Parathyroid adenoma (tissue), 2 donors: ENCODE results near the gene SLC8A1.

Experiments used
- H2AFZ ChIP-seq: fragments of 300-600 bp; sonication (generic); one replicate; pipeline ENCODE4 v1.7.0; 2017; ENCODE audit warnings: antibody characterized with exemption, mild to moderate bottlenecking
- H3K27ac ChIP-seq: fragments of 300-600 bp; sonication (generic); one replicate; pipeline ENCODE4 v1.7.0; 2017
- H3K27me3 ChIP-seq: fragments of 300-600 bp; sonication (generic); one replicate; pipeline ENCODE4 v1.7.0; 2017; ENCODE audit warnings: low read length; ENCODE audit not compliant: control insufficient read depth, insufficient read depth
- H3K36me3 ChIP-seq: fragments of 300-600 bp; sonication (generic); one replicate; pipeline ENCODE4 v1.7.0; 2017; ENCODE audit warnings: low read length; ENCODE audit not compliant: control insufficient read depth, insufficient read depth
- H3K4me1 ChIP-seq: fragments of 300-600 bp; sonication (generic); one replicate; pipeline ENCODE4 v1.7.0; 2017; ENCODE audit warnings: control low read depth
- H3K4me2 ChIP-seq: fragments of 300-600 bp; sonication (generic); one replicate; pipeline ENCODE4 v1.7.0; 2017; ENCODE audit warnings: low read length
- H3K4me3 ChIP-seq: fragments of 300-600 bp; sonication (generic); one replicate; pipeline ENCODE4 v1.7.0; 2017; ENCODE audit warnings: low read depth, low read length
- H3K79me2 ChIP-seq: fragments of 300-600 bp; sonication (generic); one replicate; pipeline ENCODE4 v1.7.0; 2017; ENCODE audit warnings: control low read depth
- H3K9ac ChIP-seq: fragments of 300-600 bp; sonication (generic); one replicate; pipeline ENCODE4 v1.7.0; 2017; ENCODE audit warnings: mild to moderate bottlenecking
- H3K9me3 ChIP-seq: fragments of 300-600 bp; sonication (generic); one replicate; pipeline ENCODE4 v1.7.0; 2017; ENCODE audit warnings: low read length; ENCODE audit not compliant: control insufficient read depth
- CTCF ChIP-seq: fragments of 300-600 bp; sonication (generic); IDR thresholded peaks from one replicate; pipeline ENCODE4 v1.7.0; 2017; ENCODE audit warnings: antibody characterized with exemption, mild to moderate bottlenecking
- donor health status: primary hyperparathyroidism.

Gene SLC8A1

GRCh38 chr2:40302751-40303325 lies 149.1 kb downstream of the SLC8A1 start:
- TF ChIP-seq CTCF = no peak
- Histone ChIP-seq H3K27ac (no peak overlapping the region), H3K79me2 (no peaks in the 10 kb centered on the region), H3K4me3 (no peak overlapping the region), H3K27me3 (no peaks in the 10 kb centered on the region), H2AFZ (no peak overlapping the region), H3K36me3 (no peaks in the 10 kb centered on the region), H3K9me3 (no peaks in the 10 kb centered on the region), H3K4me1 (no peaks in the 10 kb centered on the region), H3K9ac (no peak overlapping the region), H3K4me2 (no peak overlapping the region)

- H3K27ac ChIP-seq = no peak overlapping the region
- H3K9me3 ChIP-seq = no peaks in the 10 kb centered on the region
- no peaks in the 10 kb centered on the region for H3K4me1 ChIP-seq
- no peak overlapping the region for H3K4me2 ChIP-seq
- H3K9ac ChIP-seq = no peak overlapping the region
- no peak overlapping the region for H2AFZ ChIP-seq
- H3K79me2 ChIP-seq = no peaks in the 10 kb centered on the region
- no peaks in the 10 kb centered on the region for H3K36me3 ChIP-seq
- H3K27me3 ChIP-seq = no peaks in the 10 kb centered on the region
- H3K4me3 ChIP-seq = no peak overlapping the region
- no peak for TF ChIP-seq CTCF
Observed at GRCh38 chr2:40300391-40300790, 151.5 kb downstream of the SLC8A1 start.

- no peaks in the 10 kb centered on the region for H3K79me2 ChIP-seq
- H3K36me3 ChIP-seq = no peaks in the 10 kb centered on the region
- no peaks in the 10 kb centered on the region for H3K27me3 ChIP-seq
- TF ChIP-seq CTCF = no peak
- H2AFZ ChIP-seq = no peak overlapping the region
- H3K4me2 ChIP-seq = no peak overlapping the region
- no peak overlapping the region for H3K9ac ChIP-seq
- no peaks in the 10 kb centered on the region for H3K9me3 ChIP-seq
- no peak overlapping the region for H3K27ac ChIP-seq
- H3K4me3 ChIP-seq = no peak overlapping the region
- H3K4me1 ChIP-seq = no peaks in the 10 kb centered on the region
Observed at GRCh38 chr2:40299781-40300180, 152.1 kb downstream of the SLC8A1 start.

- Histone ChIP-seq H2AFZ (no peak overlapping the region), H3K27me3 (no peaks in the 10 kb centered on the region), H3K9ac (no peak overlapping the region), H3K4me3 (no peak overlapping the region), H3K4me2 (no peak overlapping the region), H3K36me3 (no peaks in the 10 kb centered on the region), H3K4me1 (no peaks in the 10 kb centered on the region), H3K79me2 (no peaks in the 10 kb centered on the region), H3K27ac (no peak overlapping the region), H3K9me3 (no peaks in the 10 kb centered on the region)
- TF ChIP-seq CTCF = no peak
Observed at GRCh38 chr2:40299173-40299572, 152.7 kb downstream of the SLC8A1 start.

GRCh38 chr2:40298026-40298425 lies 153.9 kb downstream of the SLC8A1 start:
- no peaks in the 10 kb centered on the region for H3K27me3 ChIP-seq
- H3K9me3 ChIP-seq = no peaks in the 10 kb centered on the region
- H3K4me3 ChIP-seq = no peak overlapping the region
- H3K4me2 ChIP-seq = no peak overlapping the region
- H3K79me2 ChIP-seq = no peaks in the 10 kb centered on the region
- H2AFZ ChIP-seq = no peak overlapping the region
- no peak for TF ChIP-seq CTCF
- H3K36me3 ChIP-seq = no peaks in the 10 kb centered on the region
- H3K9ac ChIP-seq = no peak overlapping the region
- H3K27ac ChIP-seq = no peak overlapping the region
- H3K4me1 ChIP-seq = no peaks in the 10 kb centered on the region
